Nephron progenitor cell (in vitro differentiated cells): ENCODE results near the gene PIK3C2G.

ENCODE experiments used
- DNase-seq: peaks from one replicate; pipeline ENCODE4 v3.0.0; 2021
- H3K27ac Mint-ChIP-seq: 2 replicates; pipeline ENCODE4 v1.8.0; 2021; ENCODE audit warnings: mild to moderate bottlenecking, moderate library complexity, mixed read lengths
- H3K27me3 Mint-ChIP-seq: 2 replicates; pipeline ENCODE4 v1.8.0; 2021; ENCODE audit warnings: mild to moderate bottlenecking, low read depth, mixed read lengths; ENCODE audit not compliant: poor library complexity
- H3K36me3 Mint-ChIP-seq: 2 replicates; pipeline ENCODE4 v1.8.0; 2021; ENCODE audit warnings: low read depth, mixed read lengths
- H3K4me1 Mint-ChIP-seq: 2 replicates; pipeline ENCODE4 v1.8.0; 2021; ENCODE audit warnings: mixed read lengths
- H3K4me3 Mint-ChIP-seq: 2 replicates; pipeline ENCODE4 v1.8.0; 2021; ENCODE audit warnings: mild to moderate bottlenecking, moderate library complexity, mixed read lengths
- H3K9me3 Mint-ChIP-seq: 2 replicates; pipeline ENCODE4 v1.8.0; 2021; ENCODE audit warnings: mild to moderate bottlenecking, moderate library complexity, mixed read lengths
- CTCF ChIP-seq: fragments of 200-600 bp; sonication (generic); IDR thresholded peaks from 2 replicates; pipeline ENCODE4 v1.5.0; 2021; ENCODE audit warnings: antibody characterized with exemption

PIK3C2G gene, protein sequence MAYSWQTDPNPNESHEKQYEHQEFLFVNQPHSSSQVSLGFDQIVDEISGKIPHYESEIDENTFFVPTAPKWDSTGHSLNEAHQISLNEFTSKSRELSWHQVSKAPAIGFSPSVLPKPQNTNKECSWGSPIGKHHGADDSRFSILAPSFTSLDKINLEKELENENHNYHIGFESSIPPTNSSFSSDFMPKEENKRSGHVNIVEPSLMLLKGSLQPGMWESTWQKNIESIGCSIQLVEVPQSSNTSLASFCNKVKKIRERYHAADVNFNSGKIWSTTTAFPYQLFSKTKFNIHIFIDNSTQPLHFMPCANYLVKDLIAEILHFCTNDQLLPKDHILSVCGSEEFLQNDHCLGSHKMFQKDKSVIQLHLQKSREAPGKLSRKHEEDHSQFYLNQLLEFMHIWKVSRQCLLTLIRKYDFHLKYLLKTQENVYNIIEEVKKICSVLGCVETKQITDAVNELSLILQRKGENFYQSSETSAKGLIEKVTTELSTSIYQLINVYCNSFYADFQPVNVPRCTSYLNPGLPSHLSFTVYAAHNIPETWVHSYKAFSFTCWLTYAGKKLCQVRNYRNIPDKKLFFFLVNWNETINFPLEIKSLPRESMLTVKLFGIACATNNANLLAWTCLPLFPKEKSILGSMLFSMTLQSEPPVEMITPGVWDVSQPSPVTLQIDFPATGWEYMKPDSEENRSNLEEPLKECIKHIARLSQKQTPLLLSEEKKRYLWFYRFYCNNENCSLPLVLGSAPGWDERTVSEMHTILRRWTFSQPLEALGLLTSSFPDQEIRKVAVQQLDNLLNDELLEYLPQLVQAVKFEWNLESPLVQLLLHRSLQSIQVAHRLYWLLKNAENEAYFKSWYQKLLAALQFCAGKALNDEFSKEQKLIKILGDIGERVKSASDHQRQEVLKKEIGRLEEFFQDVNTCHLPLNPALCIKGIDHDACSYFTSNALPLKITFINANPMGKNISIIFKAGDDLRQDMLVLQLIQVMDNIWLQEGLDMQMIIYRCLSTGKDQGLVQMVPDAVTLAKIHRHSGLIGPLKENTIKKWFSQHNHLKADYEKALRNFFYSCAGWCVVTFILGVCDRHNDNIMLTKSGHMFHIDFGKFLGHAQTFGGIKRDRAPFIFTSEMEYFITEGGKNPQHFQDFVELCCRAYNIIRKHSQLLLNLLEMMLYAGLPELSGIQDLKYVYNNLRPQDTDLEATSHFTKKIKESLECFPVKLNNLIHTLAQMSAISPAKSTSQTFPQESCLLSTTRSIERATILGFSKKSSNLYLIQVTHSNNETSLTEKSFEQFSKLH (N-terminal part only)

GRCh38 chr12:18261273-18261672, at the start of gene PIK3C2G:
PIK3C2G (plus strand) TSS chr12:18261518; CDS start chr12:18282082, 20,564 bp downstream.
- H3K4me1 Mint-ChIP-seq = no peaks in the 10 kb centered on the region
- no peaks in the 10 kb centered on the region for H3K9me3 Mint-ChIP-seq
- H3K36me3 Mint-ChIP-seq = no peaks in the 10 kb centered on the region
- no peak for DNase-seq
- H3K27me3 Mint-ChIP-seq = no peaks in the 10 kb centered on the region
- H3K27ac Mint-ChIP-seq = no peak within 1 kb of the TSS
- H3K4me3 Mint-ChIP-seq = no peak within 1 kb of the TSS
- no peak for TF ChIP-seq CTCF

GRCh38 chr12:18217966-18218365, 43.4 kb upstream of the PIK3C2G start:
- no peak for TF ChIP-seq CTCF
- no peak overlapping the region for H3K4me3 Mint-ChIP-seq
- no peaks in the 10 kb centered on the region for H3K36me3 Mint-ChIP-seq
- no peaks in the 10 kb centered on the region for H3K9me3 Mint-ChIP-seq
- no peaks in the 10 kb centered on the region for H3K27me3 Mint-ChIP-seq
- no peaks in the 10 kb centered on the region for H3K4me1 Mint-ChIP-seq
- no peak for DNase-seq
- no peak overlapping the region for H3K27ac Mint-ChIP-seq

DNA sequence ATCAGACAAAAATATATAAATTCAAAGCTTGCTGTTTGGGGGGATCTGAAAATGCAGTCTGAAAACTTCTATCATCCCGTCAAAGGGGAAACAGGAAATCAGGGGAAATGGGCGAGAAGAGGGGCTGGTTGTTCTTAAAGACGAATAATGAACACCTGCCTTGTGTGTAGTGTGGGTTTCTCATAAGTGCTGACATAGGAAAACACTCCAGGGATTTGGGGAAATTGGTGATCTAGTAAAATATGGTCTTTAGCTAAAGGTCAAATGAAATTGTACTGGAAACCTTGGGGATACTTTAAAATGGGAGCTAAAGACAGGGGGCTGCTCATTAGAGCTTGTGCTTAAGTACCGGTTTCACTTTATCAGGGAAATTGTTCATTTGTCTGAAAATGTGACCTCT, 39.6 kb upstream of the PIK3C2G start:
- DNase-seq = no peak
- TF ChIP-seq CTCF = no peak
- H3K4me3 Mint-ChIP-seq = no peak overlapping the region
- no peak overlapping the region for H3K27ac Mint-ChIP-seq
- no peaks in the 10 kb centered on the region for H3K4me1 Mint-ChIP-seq
- no peaks in the 10 kb centered on the region for H3K27me3 Mint-ChIP-seq
- no peaks in the 10 kb centered on the region for H3K9me3 Mint-ChIP-seq
- no peaks in the 10 kb centered on the region for H3K36me3 Mint-ChIP-seq

DNA sequence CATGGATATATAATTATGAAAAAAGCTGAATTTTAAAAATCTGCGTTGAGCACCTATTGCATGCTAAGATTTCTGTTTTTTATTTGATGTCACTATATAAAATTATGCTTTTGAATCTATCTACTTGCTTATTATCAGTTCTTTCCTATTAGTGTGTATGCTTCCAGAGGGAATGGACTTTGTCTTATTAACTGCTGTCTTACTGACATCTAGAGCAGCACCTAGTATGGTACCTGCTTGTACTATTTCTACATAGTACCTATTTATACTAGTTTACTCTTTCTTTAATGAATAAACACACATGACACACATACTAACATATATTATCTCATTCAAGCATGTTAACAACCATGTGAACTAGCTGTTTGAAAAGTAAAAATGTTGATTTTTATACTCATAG, 38.6 kb upstream of the PIK3C2G start:
- Mint-ChIP-seq H3K9me3 (no peaks in the 10 kb centered on the region), H3K27ac (no peak overlapping the region), H3K36me3 (no peaks in the 10 kb centered on the region), H3K4me1 (no peaks in the 10 kb centered on the region), H3K4me3 (no peak overlapping the region), H3K27me3 (no peaks in the 10 kb centered on the region)
- DNase-seq = no peak
- TF ChIP-seq CTCF = no peak

GRCh38 chr12:18224745-18225144, 36.6 kb upstream of the PIK3C2G start:
- no peak overlapping the region for H3K27ac Mint-ChIP-seq
- TF ChIP-seq CTCF = peak; percentile 51
- H3K4me3 Mint-ChIP-seq = no peak overlapping the region
- no peaks in the 10 kb centered on the region for H3K4me1 Mint-ChIP-seq
- no peaks in the 10 kb centered on the region for H3K36me3 Mint-ChIP-seq
- DNase-seq = no peak
- no peaks in the 10 kb centered on the region for H3K27me3 Mint-ChIP-seq
- H3K9me3 Mint-ChIP-seq = no peaks in the 10 kb centered on the region
